Skeletal muscle tissue (tissue), 4 donors: ENCODE data around the gene YES1. TPM values are rescaled to one million over a fixed set of nuclear protein-coding genes. Genes with fewer than 3 reads are reported as not detected.

Experiments
- H3K27ac ChIP-seq: one replicate; pipeline ENCODE4 v1.7.0; 2013; ENCODE audit warnings: mild to moderate bottlenecking, low read depth, low read length, inconsistent platforms
- H3K27me3 ChIP-seq, 3 donors: one replicate each; pipeline ENCODE4 v1.7.0; 2013; ENCODE audit warnings: low read length in 3 of 3; ENCODE audit not compliant: control insufficient read depth in 3 of 3, insufficient read depth in 3 of 3
- H3K36me3 ChIP-seq, 3 donors: one replicate each; pipeline ENCODE4 v1.7.0; 2013; ENCODE audit warnings: low read length in 3 of 3; ENCODE audit not compliant: control insufficient read depth in 3 of 3, insufficient read depth in 3 of 3
- H3K4me1 ChIP-seq, 3 donors: one replicate each; pipeline ENCODE4 v1.7.0; 2013; ENCODE audit warnings: low read length in 3 of 3, mild to moderate bottlenecking in 3 of 3; ENCODE audit not compliant: control insufficient read depth in 3 of 3, insufficient read depth in 3 of 3
- H3K4me3 ChIP-seq, 3 donors: one replicate each; pipeline ENCODE4 v1.7.0; 2013; ENCODE audit warnings: low read length in 3 of 3
- H3K9ac ChIP-seq, 3 donors: one replicate each; pipeline ENCODE4 v1.7.0; 2013; ENCODE audit warnings: low read length in 3 of 3, mild to moderate bottlenecking in 3 of 3, moderate library complexity in 2 of 3, low read depth in 1 of 3
- H3K9me3 ChIP-seq, 3 donors: one replicate each; pipeline ENCODE4 v1.7.0; 2013; ENCODE audit warnings: low read length in 3 of 3; ENCODE audit not compliant: control insufficient read depth in 3 of 3
- total RNA-seq: library from RNA; depleted of rRNA; stranded (reverse); fragments of >200 nt; gene quantifications from one replicate; pipeline ENCODE4 v1.2.3, GENCODE V29; 2014
- donor health status: Osteomylitis.

YES1 gene
- total RNA-seq, 1 donor from 2014 or later = 40.7 TPM

- Histone ChIP-seq H3K9ac (no peak overlapping the region), H3K4me1 (peaks cover 0 to 3% (median 0%) of the 10 kb centered on the region in 3 donors), H3K9me3 (no peaks in the 10 kb centered on the region), H3K27me3 (no peaks in the 10 kb centered on the region), H3K27ac (no peak overlapping the region), H3K36me3 (no peaks in the 10 kb centered on the region), H3K4me3 (no peak overlapping the region)
These were observed 28.0 kb upstream of the YES1 start for GRCh38 chr18:840023-840408.

GRCh38 chr18:839224-840022 is 27.4 kb upstream of the YES1 start:
- no peaks in the 10 kb centered on the region for H3K27me3 ChIP-seq
- no peak overlapping the region for H3K4me3 ChIP-seq
- no peaks in the 10 kb centered on the region for H3K9me3 ChIP-seq
- H3K4me1 ChIP-seq = peaks cover 0 to 3% (median 0%) of the 10 kb centered on the region in 3 donors
- H3K36me3 ChIP-seq = no peaks in the 10 kb centered on the region
- no peak overlapping the region for H3K27ac ChIP-seq
- H3K9ac ChIP-seq = no peak overlapping the region

- no peak overlapping the region for H3K9ac ChIP-seq
- H3K4me3 ChIP-seq = no peak overlapping the region
- no peaks in the 10 kb centered on the region for H3K27me3 ChIP-seq
- no peaks in the 10 kb centered on the region for H3K9me3 ChIP-seq
- peaks cover 0 to 3% (median 0%) of the 10 kb centered on the region in 3 donors for H3K4me1 ChIP-seq
- no peaks in the 10 kb centered on the region for H3K36me3 ChIP-seq
- H3K27ac ChIP-seq = no peak overlapping the region
These were observed 25.9 kb upstream of the YES1 start for GRCh38 chr18:837922-838321.

GRCh38 chr18:834082-834720 is 22.2 kb upstream of the YES1 start:
- H3K9me3 ChIP-seq = no peaks in the 10 kb centered on the region

GRCh38 chr18:833197-833596 is 21.2 kb upstream of the YES1 start:
- peaks cover 0 to 4% (median 2%) of the 10 kb centered on the region in 3 donors for H3K27me3 ChIP-seq
- no peaks in the 10 kb centered on the region for H3K9me3 ChIP-seq
- no peak overlapping the region for H3K4me3 ChIP-seq
- no peak overlapping the region for H3K27ac ChIP-seq
- H3K4me1 ChIP-seq = peaks cover 0 to 9% (median 5%) of the 10 kb centered on the region in 3 donors
- H3K9ac ChIP-seq = no peak overlapping the region
- H3K36me3 ChIP-seq = no peaks in the 10 kb centered on the region

More at GRCh38 chr18:834082-834720, 22.2 kb upstream of the YES1 start:
- no peak overlapping the region for H3K4me3 ChIP-seq
- H3K9ac ChIP-seq = no peak overlapping the region
- H3K27me3 ChIP-seq = peaks cover 0 to 4% (median 2%) of the 10 kb centered on the region in 3 donors
- H3K27ac ChIP-seq = no peak overlapping the region
- no peaks in the 10 kb centered on the region for H3K36me3 ChIP-seq
- peaks cover 2 to 9% (median 5%) of the 10 kb centered on the region in 3 donors for H3K4me1 ChIP-seq

- Histone ChIP-seq H3K4me1 (peaks cover 0 to 9% (median 5%) of the 10 kb centered on the region in 3 donors), H3K27me3 (peaks cover 0 to 4% (median 2%) of the 10 kb centered on the region in 3 donors), H3K9ac (peak overlapping the region in 2 of 3 donors; percentile 3 to 45), H3K4me3 (peak overlapping the region in 1 of 3 donors; percentile 45), H3K9me3 (no peaks in the 10 kb centered on the region), H3K27ac (no peak overlapping the region), H3K36me3 (no peaks in the 10 kb centered on the region)
These were observed 20.1 kb upstream of the YES1 start for GRCh38 chr18:832085-832681.

GRCh38 chr18:830315-830901 is 18.4 kb upstream of the YES1 start:
- Histone ChIP-seq H3K4me3 (no peak overlapping the region), H3K9me3 (no peaks in the 10 kb centered on the region), H3K27me3 (peaks cover 0 to 4% (median 2%) of the 10 kb centered on the region in 3 donors), H3K4me1 (peaks cover 0 to 9% (median 5%) of the 10 kb centered on the region in 3 donors), H3K9ac (no peak overlapping the region), H3K27ac (no peak overlapping the region), H3K36me3 (no peaks in the 10 kb centered on the region)

- Histone ChIP-seq H3K9ac (no peak overlapping the region), H3K4me1 (peaks cover 0 to 9% (median 5%) of the 10 kb centered on the region in 3 donors), H3K27me3 (peaks cover 0 to 4% (median 2%) of the 10 kb centered on the region in 3 donors), H3K36me3 (no peaks in the 10 kb centered on the region), H3K9me3 (no peaks in the 10 kb centered on the region), H3K27ac (no peak overlapping the region), H3K4me3 (no peak overlapping the region)
These were observed 17.4 kb upstream of the YES1 start for GRCh38 chr18:829432-829831.

GRCh38 chr18:827093-827677 is 15.1 kb upstream of the YES1 start:
- H3K27ac ChIP-seq = no peak overlapping the region
- no peaks in the 10 kb centered on the region for H3K9me3 ChIP-seq
- H3K9ac ChIP-seq = no peak overlapping the region
- H3K36me3 ChIP-seq = no peaks in the 10 kb centered on the region
- no peak overlapping the region for H3K4me3 ChIP-seq
- peaks cover 0 to under 1% (median 0%) of the 10 kb centered on the region in 3 donors for H3K27me3 ChIP-seq
- peaks cover 0 to 7% (median 4%) of the 10 kb centered on the region in 3 donors for H3K4me1 ChIP-seq
